Activated naive CD4-positive, alpha-beta T cell treated with anti-CD3 and anti-CD28 coated beads, Interleukin-2, amount 50 U/mL, for 16 hours (primary cell): ENCODE results near the gene FGF22.
"Not testable (repeated sequence)": the region's sequence is repeated elsewhere in the genome, so short reads cannot be mapped to it uniquely, and the experiment has no call there.

ENCODE experiments used
- DNase-seq: peaks from one replicate; pipeline ENCODE4 v3.0.0-alpha.2; 2020

Gene FGF22

GRCh38 chr19:622666-623065 is 17.0 kb upstream of the FGF22 start:
- no peak for DNase-seq

GRCh38 chr19:623175-623916 is 16.3 kb upstream of the FGF22 start:
- no peak for DNase-seq

- no peak for DNase-seq
These were observed 15.7 kb upstream of the FGF22 start for GRCh38 chr19:623974-624373.

- no peak for DNase-seq
These were observed 15.1 kb upstream of the FGF22 start for GRCh38 chr19:624433-625109.

GRCh38 chr19:625257-625656 is 14.4 kb upstream of the FGF22 start:
- DNase-seq, result no peak

- not testable (repeated sequence) for DNase-seq
These were observed 13.1 kb upstream of the FGF22 start for GRCh38 chr19:626566-626965.

- no peak for DNase-seq
These were observed 11.5 kb upstream of the FGF22 start for GRCh38 chr19:628168-628567.

- DNase-seq, result not testable (repeated sequence)
These were observed 10.2 kb upstream of the FGF22 start for GRCh38 chr19:629515-629914.

- DNase-seq, result no peak
These were observed 9.5 kb upstream of the FGF22 start for GRCh38 chr19:629961-630714.

- DNase-seq, result peak; percentile 48
These were observed 7.1 kb upstream of the FGF22 start for GRCh38 chr19:632579-633067.

GRCh38 chr19:633068-633785 is 6.5 kb upstream of the FGF22 start, which contains the start of gene POLRMT:
Gene POLRMT, minus strand, starts transcription at chr19:633537. Its CDS starts 25 bp downstream, at chr19:633512.
- DNase-seq, result peak; percentile 96

GRCh38 chr19:633786-634639 is 5.7 kb upstream of the FGF22 start:
- no peak for DNase-seq

GRCh38 chr19:634975-635652 is 4.6 kb upstream of the FGF22 start:
- no peak for DNase-seq

GRCh38 chr19:638906-639252 is 800 bp upstream of the FGF22 start:
- DNase-seq, result no peak

GRCh38 chr19:640161-640558 is 481 bp downstream of the FGF22 start:
- no peak for DNase-seq

- no peak for DNase-seq
These were observed 1.0 kb downstream of the FGF22 start for GRCh38 chr19:640606-641189.

GRCh38 chr19:641702-642101 is 2.0 kb downstream of the FGF22 start:
- DNase-seq, result no peak

GRCh38 chr19:642767-643727 is 3.4 kb downstream of the FGF22 start:
- DNase-seq, result no peak

GRCh38 chr19:643736-644135 is 4.1 kb downstream of the FGF22 start:
- DNase-seq, result no peak

GRCh38 chr19:644363-644762 is 4.7 kb downstream of the FGF22 start:
- DNase-seq, result no peak
